GM18951 (cell line): Measurements from ENCODE around the gene PEG3.
"Not testable (repeated sequence)": the region's sequence is repeated elsewhere in the genome, so short reads cannot be mapped to it uniquely, and the experiment has no call there.

Source experiments
- POLR2A ChIP-seq: IDR thresholded peaks from 4 replicates; pipeline ENCODE4 v1.6.1; 2011; ENCODE audit warnings: mild to moderate bottlenecking; ENCODE audit not compliant: insufficient read length, insufficient read depth; ENCODE audit errors: extremely low read depth
- in situ Hi-C: fragments of 300-500 bp; cut with MboI; formaldehyde crosslinking; loops from one replicate; pipeline ENCODE4 v1.12.0; 2022; ENCODE audit warnings: low sequenced_read_pairs, mixed read lengths, inconsistent platforms; ENCODE audit not compliant: unreplicated experiment

Gene PEG3

GRCh38 chr19:56862741-56863140 lies 22.2 kb upstream of the PEG3 start:
- in situ Hi-C loops = no loop called here
- no peak for TF ChIP-seq POLR2A

- in situ Hi-C loops = not testable (repeated sequence)
Observed at GRCh38 chr19:56860409-56860808, 19.9 kb upstream of the PEG3 start.

- in situ Hi-C loops = no loop called here
- no peak for TF ChIP-seq POLR2A
Observed at GRCh38 chr19:56858026-56858425, 17.5 kb upstream of the PEG3 start.

GRCh38 chr19:56856822-56857221 lies 16.3 kb upstream of the PEG3 start:
- no peak for TF ChIP-seq POLR2A
- in situ Hi-C loops = no loop called here

- in situ Hi-C loops = not testable (repeated sequence)
Observed at GRCh38 chr19:56852361-56852760, 11.8 kb upstream of the PEG3 start.

- in situ Hi-C loops = no loop called here
- no peak for TF ChIP-seq POLR2A
Observed at GRCh38 chr19:56848166-56848565, 7.6 kb upstream of the PEG3 start.

- no peak for TF ChIP-seq POLR2A
- in situ Hi-C loops = no loop called here
Observed at GRCh38 chr19:56842412-56842811, 1.9 kb upstream of the PEG3 start.

- no peak for TF ChIP-seq POLR2A
- in situ Hi-C loops = no loop called here
Observed at GRCh38 chr19:56841193-56841543, 642 bp upstream of the PEG3 start.

GRCh38 chr19:56839652-56840450 lies 675 bp downstream of the PEG3 start:
- in situ Hi-C loops = no loop called here

GRCh38 chr19:56838909-56839651 lies 1.4 kb downstream of the PEG3 start:
- in situ Hi-C loops = no loop called here
- TF ChIP-seq POLR2A = no peak

More at GRCh38 chr19:56839652-56840450, 675 bp downstream of the PEG3 start:
- no peak for TF ChIP-seq POLR2A

GRCh38 chr19:56838024-56838908 lies 2.3 kb downstream of the PEG3 start:
- in situ Hi-C loops = no loop called here
- TF ChIP-seq POLR2A = no peak

- in situ Hi-C loops = no loop called here
- TF ChIP-seq POLR2A = no peak
Observed at GRCh38 chr19:56837492-56838023, 3.0 kb downstream of the PEG3 start.

GRCh38 chr19:56837004-56837403 lies 3.5 kb downstream of the PEG3 start:
- TF ChIP-seq POLR2A = no peak
- in situ Hi-C loops = no loop called here
